HG03045 (cell line): ENCODE measurements around the gene SSNA1.
"Not testable (repeated sequence)": the region's sequence is repeated elsewhere in the genome, so short reads cannot be mapped to it uniquely, and the experiment has no call there.

ENCODE experiments used
- ATAC-seq: cut with Tn5 transposase; IDR thresholded peaks from one replicate; pipeline ENCODE4 v1.9.1; 2021; ENCODE audit warnings: mild to moderate bottlenecking, moderate library complexity; ENCODE audit not compliant: unreplicated experiment

Gene SSNA1

GRCh38 chr9:137228968-137229896 lies 40.8 kb downstream of the SSNA1 start:
- ATAC-seq = no peak

DNA sequence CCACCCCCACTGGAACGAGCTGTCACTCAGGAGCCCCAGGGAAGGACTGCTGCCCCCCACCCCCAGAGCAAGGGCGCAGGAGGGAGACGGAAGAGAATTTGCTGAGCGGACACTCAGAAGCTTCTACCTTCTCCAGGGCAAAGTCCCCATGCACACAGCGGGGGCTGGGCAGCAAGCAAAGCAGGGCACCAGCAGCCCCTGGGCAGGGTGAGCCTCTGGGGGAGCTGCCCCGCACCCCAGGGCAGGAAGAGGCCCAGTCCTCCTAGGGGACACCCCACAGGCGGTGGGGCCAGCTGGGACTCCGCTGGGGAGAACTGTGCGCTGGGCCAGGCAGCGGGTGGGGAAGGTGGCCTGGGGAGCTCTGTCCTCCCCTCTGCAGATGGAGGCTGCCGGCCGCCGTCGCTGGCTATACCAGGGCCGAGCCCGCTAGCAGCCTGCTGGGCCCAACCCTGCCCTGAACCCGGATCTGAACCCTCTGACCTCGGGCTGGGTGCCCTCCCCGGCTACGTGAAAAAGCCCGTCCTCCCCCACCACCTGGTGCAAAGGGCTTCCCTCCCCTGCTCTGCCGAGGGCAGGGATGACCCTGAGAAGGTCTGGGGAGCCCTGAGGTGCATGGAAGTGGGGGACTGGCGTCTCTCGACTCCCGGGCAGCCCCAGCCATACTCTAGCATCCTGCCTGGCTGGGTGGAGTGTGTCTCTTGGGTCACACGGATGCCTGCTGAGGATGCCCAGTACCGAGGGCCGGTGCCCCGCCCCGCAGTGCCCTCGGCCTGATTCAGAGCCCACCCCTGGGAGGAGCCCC lies 41.6 kb downstream of the SSNA1 start:
- no peak for ATAC-seq

DNA sequence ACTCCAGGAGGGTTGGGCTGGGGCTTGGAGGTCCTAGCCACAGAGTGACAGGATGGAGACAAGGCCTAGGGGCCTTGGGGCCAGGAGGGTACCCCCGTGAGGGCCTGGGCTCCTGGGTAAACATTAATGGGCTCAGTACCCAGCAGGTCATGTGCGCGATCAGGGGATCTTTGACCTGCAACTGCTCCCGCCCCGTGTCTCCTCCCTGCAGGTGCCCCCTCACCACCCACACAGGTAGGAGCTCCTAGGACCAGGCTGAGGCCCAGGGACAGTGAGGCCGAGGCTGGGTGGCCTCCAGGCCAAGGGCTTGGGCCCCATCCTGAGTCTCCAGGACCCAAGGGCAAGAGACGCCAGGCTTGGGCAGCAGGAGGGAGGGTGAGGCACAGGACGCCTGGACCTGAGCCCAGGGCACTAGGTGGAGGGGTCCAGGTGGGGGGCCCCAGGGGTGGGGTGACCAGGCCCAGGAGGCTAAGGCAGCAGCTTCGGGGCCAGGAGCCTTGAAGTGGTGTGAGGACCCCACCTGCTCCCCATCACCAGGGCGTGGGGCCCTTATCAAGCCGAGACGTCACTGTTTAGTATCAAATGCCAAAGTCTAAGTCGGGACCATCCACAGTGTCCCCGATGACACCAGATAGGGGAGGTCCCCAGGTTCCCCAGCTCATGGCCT lies 42.4 kb downstream of the SSNA1 start, which contains the start of gene SLC34A3:
Gene SLC34A3, plus strand, starts transcription at position 197 of the 667 bp plus-strand sequence. CDS start 802 bp downstream, outside the sequence.
- no peak for ATAC-seq

- no peak for ATAC-seq
These were observed 43.0 kb downstream of the SSNA1 start for GRCh38 chr9:137231372-137232039.

- no peak for ATAC-seq
These were observed 43.6 kb downstream of the SSNA1 start for GRCh38 chr9:137232101-137232500.

DNA sequence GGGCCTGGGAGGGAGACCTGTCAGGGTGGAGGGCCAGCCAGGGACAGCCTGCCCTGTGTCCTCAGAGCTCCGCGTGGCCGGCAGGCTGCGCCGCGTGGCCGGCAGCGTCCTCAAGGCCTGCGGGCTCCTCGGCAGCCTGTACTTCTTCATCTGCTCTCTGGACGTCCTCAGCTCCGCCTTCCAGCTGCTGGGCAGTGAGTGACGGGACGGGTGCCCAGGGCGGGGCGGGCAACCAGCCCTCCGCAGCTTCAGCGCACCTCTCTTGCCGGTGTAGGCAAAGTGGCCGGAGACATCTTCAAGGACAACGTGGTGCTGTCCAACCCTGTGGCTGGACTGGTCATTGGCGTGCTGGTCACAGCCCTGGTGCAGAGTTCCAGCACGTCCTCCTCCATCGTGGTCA lies 44.0 kb downstream of the SSNA1 start:
- ATAC-seq = no peak

DNA sequence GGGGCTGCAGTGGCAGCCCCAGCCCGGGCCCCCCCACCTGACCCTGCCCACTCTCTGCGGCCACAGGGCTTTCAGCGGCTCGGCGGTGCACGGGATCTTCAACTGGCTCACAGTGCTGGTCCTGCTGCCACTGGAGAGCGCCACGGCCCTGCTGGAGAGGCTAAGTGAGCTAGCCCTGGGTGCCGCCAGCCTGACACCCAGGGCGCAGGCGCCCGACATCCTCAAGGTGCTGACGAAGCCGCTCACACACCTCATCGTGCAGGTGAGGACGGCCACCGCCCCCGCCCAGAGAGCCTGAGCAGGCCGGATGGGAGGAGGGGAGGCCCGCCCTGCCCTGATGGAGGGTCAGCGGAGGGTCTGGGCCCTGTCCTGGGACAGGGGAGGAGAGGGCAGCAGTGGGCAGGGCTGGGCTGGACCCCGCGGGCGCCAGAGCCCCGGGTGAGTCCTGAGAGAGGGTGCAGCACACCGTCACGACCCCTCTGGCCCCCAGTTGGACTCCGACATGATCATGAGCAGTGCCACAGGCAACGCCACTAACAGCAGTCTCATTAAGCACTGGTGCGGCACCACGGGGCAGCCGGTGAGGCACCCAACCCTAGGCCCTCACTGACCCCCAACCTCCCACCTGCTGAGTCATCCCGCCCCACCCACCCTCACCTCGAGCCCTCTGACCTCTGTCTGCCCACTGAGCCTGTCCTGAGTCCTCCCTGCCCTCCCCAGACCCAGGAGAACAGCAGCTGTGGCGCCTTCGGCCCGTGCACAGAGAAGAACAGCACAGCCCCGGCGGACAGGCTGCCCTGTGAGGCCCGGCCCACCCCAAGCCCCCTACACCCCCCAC lies 44.9 kb downstream of the SSNA1 start:
- no peak for ATAC-seq

GRCh38 chr9:137234055-137234697 lies 45.7 kb downstream of the SSNA1 start:
- no peak for ATAC-seq

DNA sequence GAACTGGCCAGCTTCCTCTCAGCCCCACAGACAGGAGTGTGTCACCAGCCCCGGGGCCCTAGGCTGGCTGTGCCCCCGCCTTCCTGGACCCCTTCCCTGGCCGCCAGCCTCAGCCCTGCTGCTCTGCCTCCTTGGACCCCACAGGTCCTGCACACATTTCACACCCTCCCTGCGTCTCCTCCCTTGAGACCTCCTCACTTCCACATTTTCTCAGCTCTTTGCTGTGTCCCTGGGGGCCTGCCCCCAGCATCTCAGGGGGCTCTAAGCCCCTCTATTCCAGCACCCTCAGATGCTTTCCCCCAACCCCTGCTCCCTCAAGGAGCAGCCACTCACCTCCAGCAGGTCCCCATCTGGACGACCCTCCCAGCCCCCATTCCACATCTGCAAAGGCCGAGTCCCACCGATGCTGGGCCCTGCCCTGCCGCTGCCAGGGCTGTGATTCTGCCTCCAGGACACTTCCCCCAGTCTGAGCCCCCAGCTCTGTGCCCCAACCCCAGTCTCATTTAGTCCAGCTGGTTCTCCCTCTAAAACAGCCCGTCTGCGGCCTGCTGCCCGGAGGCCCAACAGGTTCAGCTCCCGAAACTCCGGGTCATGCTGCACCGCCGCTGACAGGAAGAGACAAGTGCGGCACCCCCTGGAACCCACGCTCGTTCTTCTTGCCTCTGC lies 46.4 kb downstream of the SSNA1 start:
- no peak for ATAC-seq

GRCh38 chr9:137235424-137236237 lies 47.2 kb downstream of the SSNA1 start:
- ATAC-seq = no peak

GRCh38 chr9:137236238-137236935 lies 47.9 kb downstream of the SSNA1 start:
- ATAC-seq = no peak

- no peak for ATAC-seq
These were observed 48.5 kb downstream of the SSNA1 start for GRCh38 chr9:137236936-137237421.

DNA sequence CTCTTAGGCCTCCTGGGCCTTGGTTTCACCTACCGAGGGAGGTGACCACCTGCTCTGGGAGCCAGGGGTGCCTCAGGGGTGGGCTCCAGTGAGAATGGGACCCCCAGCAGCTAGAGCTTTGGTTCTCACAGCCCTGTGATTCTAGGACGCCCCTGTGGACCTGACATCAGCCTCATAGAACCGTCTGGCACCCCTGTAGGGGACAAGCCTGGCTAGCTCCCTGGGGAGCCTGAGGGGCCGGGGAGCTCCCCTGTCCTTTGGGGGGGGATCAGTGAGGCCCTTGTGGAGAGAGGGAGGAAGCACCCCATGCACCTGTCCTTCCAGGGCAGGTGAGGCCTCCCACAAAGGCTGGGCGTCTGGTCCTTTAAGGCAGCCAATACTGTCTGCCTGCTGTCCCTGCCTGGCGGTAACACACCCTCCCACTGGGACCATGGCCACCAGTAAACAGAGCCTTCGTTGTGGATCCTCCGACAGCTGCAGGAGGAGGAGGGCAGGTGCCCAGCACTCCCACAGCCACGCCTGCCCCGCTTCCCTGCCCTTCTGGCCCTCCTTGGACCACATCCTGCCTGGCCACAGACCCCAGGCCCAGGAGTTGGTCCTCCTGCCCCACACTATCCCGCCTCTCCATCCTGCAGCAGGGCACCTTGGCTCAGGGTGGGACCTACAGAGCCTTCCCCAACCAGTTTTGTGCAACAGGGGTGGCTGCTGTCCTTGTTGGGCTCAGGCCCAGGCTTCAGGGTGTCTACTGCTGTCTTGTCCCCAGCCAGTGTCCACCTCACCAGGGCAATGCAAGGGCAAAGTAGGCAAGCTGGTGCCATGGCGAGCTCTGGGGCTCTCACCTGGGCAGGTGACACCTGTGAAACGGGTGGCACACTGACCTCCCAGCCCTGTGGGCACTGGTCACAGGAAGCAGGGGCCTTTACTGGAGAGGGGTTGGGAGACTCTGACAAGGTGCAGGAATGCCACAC lies 49.6 kb downstream of the SSNA1 start:
- no peak for ATAC-seq

DNA sequence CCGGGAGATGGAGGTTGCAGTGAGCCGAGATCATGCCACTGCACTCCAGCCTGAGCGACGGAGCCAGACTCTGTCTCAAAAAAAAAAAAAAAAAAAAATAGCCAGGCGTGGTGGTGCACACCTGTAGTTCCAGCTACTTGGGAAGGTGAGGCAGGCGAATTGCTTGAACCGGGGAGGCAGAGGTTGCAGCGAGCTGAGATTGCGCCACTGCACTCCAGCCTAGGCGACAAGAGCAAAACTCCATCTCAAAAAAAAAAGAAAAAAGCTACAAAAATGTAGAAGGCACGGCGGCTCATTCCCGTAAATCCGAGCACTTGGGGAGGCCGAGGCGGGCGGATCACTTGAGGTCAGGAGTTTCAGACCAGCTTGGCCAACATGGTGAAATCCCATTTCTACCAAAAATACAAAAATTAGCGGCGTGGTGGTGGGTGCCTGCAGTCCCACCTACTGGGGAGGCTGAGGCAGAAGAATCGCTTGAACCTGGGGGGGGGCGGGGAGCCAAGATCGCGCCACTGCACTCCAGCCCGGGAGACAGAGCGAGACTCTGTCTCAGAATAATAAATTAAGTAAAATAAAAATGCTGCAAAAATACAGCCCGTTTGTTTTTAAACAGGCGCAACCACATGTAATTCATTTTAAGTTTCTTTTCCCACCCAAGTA lies 51.2 kb downstream of the SSNA1 start:
- ATAC-seq = not testable (repeated sequence)
